ENCODE data around the gene RUNX1. TPM values are rescaled to one million over a fixed set of nuclear protein-coding genes. Genes with fewer than 3 reads are reported as not detected.
"Not testable (repeated sequence)": the region's sequence is repeated elsewhere in the genome, so short reads cannot be mapped to it uniquely, and the experiment has no call there.

Gene RUNX1
- total RNA-seq, 1 donor from 2014 or later = 0.41 TPM

- FAIRE-seq (no peak), DNase-seq (ENCODE audit: low spot score in 2 of 2) (no peak)
Observed at GRCh38 chr21:34979383-34979782, 69.7 kb downstream of the RUNX1 start.

- no peak for DNase-seq (ENCODE audit: low spot score in 2 of 2)
- no peak for FAIRE-seq
Observed at GRCh38 chr21:34977333-34977732, 71.8 kb downstream of the RUNX1 start.

GRCh38 chr21:34974162-34974981, 74.7 kb downstream of the RUNX1 start:
- no peak for DNase-seq (ENCODE audit: low spot score in 2 of 2)
- no peak for FAIRE-seq

GRCh38 chr21:34973685-34974084, 75.4 kb downstream of the RUNX1 start:
- FAIRE-seq (no peak), DNase-seq (ENCODE audit: low spot score in 2 of 2) (no peak)

- FAIRE-seq = no peak
- DNase-seq (ENCODE audit: low spot score in 2 of 2) = no peak
Observed at GRCh38 chr21:34971656-34972055, 77.4 kb downstream of the RUNX1 start.

GRCh38 chr21:34970566-34970965, 78.5 kb downstream of the RUNX1 start:
- no peak for FAIRE-seq

GRCh38 chr21:34970167-34970500, 79.0 kb downstream of the RUNX1 start:
- no peak for FAIRE-seq
- DNase-seq (ENCODE audit: low spot score in 2 of 2) = no peak

More at GRCh38 chr21:34970566-34970965, 78.5 kb downstream of the RUNX1 start:
- no peak for DNase-seq (ENCODE audit: low spot score in 2 of 2)

- FAIRE-seq (no peak), DNase-seq (ENCODE audit: low spot score in 2 of 2) (no peak)
Observed at GRCh38 chr21:34969423-34970166, 79.5 kb downstream of the RUNX1 start.

- FAIRE-seq = no peak
- DNase-seq (ENCODE audit: low spot score in 2 of 2) = no peak
Observed at GRCh38 chr21:34968414-34969333, 80.4 kb downstream of the RUNX1 start.

- DNase-seq (ENCODE audit: low spot score in 2 of 2) (no peak), FAIRE-seq (no peak)
Observed at GRCh38 chr21:34967509-34968289, 81.4 kb downstream of the RUNX1 start.

GRCh38 chr21:34966881-34967280, 82.2 kb downstream of the RUNX1 start:
- DNase-seq (ENCODE audit: low spot score in 2 of 2); FAIRE-seq: not testable (repeated sequence)

GRCh38 chr21:34965200-34966174, 83.6 kb downstream of the RUNX1 start:
- no peak for FAIRE-seq
- no peak for DNase-seq (ENCODE audit: low spot score in 2 of 2)

- DNase-seq (ENCODE audit: low spot score in 2 of 2) (no peak), FAIRE-seq (no peak)
Observed at GRCh38 chr21:34962586-34963222, 86.4 kb downstream of the RUNX1 start.

GRCh38 chr21:34962136-34962535, 87.0 kb downstream of the RUNX1 start:
- no peak for FAIRE-seq

GRCh38 chr21:34960687-34961086, 88.4 kb downstream of the RUNX1 start:
- no peak for DNase-seq (ENCODE audit: low spot score in 2 of 2)
- no peak for FAIRE-seq

More at GRCh38 chr21:34962136-34962535, 87.0 kb downstream of the RUNX1 start:
- no peak for DNase-seq (ENCODE audit: low spot score in 2 of 2)

GRCh38 chr21:34959607-34960006, 89.5 kb downstream of the RUNX1 start:
- no peak for FAIRE-seq
- DNase-seq (ENCODE audit: low spot score in 2 of 2) = no peak

- FAIRE-seq (no peak), DNase-seq (ENCODE audit: low spot score in 2 of 2) (no peak)
Observed at GRCh38 chr21:34958040-34958439, 91.1 kb downstream of the RUNX1 start.

Data from frontal cortex (tissue), 4 donors.